HG02588 (cell line): ENCODE results near the gene KRTAP10-3.
"Not testable (repeated sequence)": the region's sequence is repeated elsewhere in the genome, so short reads cannot be mapped to it uniquely, and the experiment has no call there.

Experiments used
- ATAC-seq: cut with Tn5 transposase; IDR thresholded peaks from one replicate; pipeline ENCODE4 v1.9.1; 2021; ENCODE audit warnings: mild to moderate bottlenecking, moderate library complexity; ENCODE audit not compliant: unreplicated experiment

The KRTAP10-3 gene

DNA sequence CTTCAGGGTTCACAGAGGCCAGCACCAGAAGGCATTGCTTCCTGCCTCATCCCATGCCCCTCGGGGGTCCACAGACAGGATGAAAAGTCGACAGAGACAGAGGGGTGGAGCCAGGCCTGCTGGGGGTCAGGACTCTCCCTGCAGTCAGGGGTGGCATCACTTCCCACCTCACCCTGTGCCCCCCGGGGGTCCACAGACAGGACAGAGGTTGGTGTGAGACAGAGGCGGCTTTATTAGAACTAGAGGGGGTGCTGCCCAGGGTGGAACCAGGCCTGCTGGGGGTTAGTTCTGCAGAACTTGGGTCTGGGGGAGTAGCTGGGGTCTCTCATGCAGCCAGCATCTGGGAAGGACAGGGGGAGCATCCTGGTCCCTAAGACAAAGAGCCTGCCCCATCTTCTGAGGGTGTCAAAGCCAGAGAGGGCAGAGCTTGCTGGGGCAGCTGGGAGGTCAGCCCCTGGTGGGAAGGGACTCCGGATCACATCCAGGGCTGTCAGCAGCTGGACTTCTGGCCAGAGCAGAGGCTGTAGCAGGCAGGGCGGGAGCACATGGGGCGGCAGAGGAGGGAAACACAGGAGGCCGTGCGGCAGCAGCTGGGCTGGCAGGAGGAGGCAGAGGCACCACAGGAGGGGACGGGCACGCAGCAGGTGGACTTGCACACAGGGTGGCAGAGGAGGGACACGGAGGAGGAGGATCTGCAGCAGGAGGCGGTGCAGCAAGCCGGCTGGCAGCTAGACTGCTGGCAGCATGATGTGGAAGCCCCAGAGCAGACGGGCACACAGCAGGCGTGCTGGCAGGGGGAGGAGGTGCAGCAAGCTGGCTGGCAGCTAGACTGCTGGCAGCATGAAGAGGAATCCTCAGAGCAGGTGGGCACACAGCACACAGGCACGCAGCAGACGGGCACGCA lies 32.6 kb upstream of the KRTAP10-3 start:
- not testable (repeated sequence) for ATAC-seq

DNA sequence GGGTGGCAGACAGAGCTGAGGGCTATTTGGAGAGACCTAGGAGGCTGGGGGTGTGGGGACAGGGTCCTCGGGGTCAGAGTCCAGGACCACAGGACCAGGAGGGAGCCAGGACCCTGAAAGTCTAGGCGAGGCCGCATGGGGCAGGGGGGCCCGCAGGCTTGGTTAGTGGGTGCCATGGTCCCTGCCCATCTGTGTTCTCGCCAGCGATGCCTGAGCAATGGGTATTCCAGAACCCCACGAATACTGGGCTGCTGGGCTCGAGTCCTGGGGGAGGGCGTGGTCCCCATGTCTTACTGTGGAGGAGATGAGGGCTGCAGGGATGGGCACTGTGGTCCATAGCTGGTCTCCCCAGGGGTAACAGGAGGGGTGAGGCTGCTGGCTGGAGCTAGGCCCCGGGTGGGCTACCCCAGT lies 31.7 kb upstream of the KRTAP10-3 start:
- ATAC-seq, result no peak

DNA sequence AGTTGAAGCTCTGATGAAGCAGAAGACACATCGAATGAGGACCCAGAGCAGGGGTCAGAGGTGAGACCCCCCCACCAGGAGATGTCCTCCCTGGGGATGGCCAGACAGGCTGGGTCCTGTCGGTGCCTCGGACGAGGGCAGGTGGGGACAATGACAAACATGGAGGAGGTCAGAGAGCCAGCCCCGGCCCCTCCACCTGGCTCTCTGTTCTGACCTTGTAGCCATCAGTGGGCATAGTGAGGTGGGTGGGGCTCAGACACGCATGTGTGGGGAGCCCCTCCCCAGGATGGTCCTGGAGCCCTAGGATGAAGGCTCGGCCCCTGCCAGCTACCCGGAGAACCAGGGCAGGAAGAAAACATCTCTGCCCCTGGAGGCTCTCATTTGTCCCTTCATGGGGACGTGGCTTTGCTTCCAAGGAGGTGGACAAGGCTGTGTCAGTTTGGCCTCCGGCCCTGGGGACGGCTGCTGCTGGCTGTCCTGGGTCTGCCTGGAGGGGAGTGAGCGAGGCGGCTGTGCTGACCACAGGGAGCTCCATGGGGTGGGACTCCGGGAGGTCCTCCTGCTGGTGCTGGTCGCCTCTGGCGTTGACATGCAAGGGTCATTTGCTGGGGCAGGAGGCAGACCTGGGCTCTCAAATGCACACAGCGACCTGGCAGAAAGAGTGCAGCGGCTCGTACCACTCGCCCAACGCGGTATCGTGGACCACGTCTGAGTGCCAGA lies 31.2 kb upstream of the KRTAP10-3 start:
- no peak for ATAC-seq

DNA sequence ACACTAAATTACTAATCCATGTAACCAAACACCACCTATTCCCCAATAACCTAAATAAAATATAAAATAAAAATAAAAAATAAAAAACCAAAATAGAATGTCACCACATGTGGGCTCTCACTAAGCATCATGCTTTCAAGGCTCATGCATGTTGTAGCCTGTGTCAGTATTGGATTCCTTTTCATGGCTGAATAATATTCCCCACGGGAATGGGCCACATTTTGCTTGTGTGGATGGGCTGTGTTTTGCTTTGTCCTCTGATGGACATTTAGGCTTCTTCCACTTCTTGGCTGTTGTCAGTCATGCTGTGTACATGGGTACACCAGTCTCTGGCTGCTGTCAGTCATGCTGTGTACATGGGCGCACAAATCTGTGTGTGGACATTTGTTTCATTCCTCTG lies 30.5 kb upstream of the KRTAP10-3 start:
- ATAC-seq, result no peak

DNA sequence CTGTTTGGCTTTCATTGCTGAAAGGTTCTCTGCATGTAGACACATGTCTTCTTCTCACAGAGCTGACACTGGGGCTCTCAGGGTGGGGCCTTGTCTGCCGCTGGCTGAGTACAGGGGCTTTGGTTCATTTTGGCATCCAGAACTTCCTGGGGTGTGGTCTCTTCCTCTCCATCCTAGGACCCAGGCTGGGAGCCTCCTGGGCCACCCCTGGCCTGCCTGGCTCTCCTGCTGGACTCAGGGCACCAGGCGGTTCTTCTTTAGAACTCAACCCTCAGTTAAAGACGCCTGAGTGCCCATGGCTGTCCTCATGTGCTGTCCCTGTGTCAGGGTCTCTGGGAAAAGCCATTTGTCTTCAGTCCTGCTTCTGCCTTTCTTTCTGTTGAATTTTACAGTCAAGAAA lies 27.3 kb upstream of the KRTAP10-3 start:
- no peak for ATAC-seq

DNA sequence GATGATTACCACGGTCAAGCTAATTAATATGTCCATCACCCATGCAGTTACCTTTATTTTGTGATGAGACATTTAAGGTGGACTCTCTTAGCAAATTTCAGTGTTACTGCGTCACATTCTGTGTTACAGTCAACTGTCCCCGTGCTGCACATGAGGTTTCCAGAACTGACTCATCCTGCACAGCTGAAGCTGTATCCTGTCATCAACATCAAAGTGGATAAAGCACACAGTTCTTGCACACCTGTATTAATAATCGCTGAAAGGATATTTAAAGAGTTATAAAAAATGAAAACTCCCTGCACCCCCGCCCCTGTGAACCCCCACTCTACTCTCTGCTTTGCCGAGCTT lies 25.2 kb upstream of the KRTAP10-3 start:
- ATAC-seq, result no peak

DNA sequence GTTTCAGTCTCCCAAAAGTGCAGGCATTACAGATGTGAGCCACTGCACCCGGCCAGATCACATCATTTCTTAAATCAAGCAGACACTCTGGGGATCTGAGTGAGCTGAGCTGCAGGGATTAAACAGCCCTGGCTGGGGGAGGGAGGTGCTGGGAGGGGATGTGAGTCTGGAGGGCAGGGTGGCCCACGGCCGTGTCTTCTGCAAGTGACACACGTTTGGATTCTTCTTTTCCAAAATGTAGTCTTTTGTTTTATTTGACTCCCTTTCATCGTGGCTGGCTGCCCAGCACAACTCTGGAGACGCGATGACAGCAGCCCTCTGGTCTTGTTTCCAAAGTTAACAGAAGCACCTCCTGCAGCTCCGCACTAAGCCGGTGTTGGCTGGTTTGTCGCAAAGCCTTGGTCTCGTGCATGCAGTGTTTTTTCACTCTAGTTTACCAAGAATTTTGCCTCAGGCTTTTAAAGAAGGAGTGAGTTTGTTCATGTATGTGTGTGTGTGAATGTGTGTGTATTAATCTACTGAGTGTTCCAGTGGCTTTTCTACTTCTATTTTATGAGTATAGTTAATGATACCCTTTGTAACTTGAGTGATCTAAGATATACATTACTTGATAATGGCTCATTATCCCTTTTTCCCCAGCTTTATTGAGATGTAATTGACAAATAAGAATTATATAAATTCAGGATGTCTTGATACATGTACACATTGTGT lies 24.6 kb upstream of the KRTAP10-3 start:
- no peak for ATAC-seq

DNA sequence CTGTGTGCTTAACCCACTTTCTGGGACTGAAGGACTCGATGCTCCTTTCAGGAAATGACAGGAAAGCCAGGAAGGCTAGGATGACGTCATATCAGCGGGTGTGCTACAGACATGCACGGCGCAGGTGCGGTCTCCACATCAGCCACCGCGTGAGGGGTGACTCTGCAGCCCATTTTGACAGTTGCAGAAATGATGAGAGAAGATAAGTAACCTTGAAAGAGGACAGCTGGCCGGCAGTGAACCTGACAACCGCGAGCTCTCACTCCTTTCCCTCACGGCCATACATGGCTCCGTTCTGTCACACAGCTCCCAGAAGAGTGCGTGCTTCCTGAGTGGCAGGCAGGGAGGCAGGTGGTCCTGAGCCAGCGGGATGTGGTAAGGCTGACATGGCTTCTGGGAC lies 23.5 kb upstream of the KRTAP10-3 start:
- ATAC-seq, result no peak

DNA sequence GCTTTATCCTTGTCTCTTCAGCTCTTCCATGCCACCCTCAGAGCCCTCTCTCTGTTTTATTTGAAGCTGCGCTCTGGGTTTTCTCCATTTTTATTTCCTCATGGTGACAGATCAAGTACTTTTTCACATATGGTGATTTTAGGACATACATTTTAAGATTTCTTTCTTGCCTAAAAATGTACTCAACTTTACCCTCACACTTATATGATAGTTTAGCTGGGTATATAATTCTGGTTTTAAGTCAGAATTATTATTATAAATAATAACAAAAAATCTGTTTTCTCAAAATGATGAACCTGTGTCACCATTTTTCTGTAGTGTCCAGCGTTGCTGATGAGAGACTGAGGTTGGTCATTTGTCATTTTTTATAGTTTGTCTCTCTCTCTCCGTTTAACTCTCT lies 22.6 kb upstream of the KRTAP10-3 start:
- no peak for ATAC-seq

DNA sequence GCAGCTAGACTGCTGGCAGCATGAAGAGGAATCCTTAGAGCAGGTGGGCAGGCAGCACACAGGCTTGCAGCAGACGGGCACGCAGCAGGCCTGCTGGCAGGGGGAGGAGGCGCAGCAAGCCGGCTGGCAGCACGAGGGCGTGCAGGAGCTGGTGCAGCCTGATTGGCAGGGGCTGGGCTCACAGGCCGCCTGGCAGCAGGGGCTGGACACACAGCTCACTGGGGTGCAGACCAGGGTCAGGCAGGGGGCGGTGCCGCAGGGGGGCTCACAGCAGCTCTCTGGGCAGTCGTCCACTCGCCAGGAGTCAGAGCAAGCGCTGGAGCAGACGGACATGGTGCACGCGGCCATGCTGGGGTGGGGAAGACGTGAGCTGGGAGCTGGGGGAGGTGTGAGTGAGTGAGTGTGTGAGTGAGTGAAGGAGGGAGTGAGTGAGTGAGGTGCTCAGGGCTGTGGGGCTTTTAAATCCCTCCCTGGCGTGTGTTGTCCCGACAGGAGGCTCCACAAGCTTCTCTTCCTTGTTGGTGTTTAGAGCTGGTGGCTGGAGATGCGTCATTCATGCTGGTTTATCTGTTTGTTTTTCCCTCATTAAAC lies 21.7 kb upstream of the KRTAP10-3 start, which contains the start of gene KRTAP10-5:
Gene KRTAP10-5, minus strand, starts transcription at position 374 of the 591 bp plus-strand sequence. Its CDS starts 26 bp downstream, at position 348.
- not testable (repeated sequence) for ATAC-seq

DNA sequence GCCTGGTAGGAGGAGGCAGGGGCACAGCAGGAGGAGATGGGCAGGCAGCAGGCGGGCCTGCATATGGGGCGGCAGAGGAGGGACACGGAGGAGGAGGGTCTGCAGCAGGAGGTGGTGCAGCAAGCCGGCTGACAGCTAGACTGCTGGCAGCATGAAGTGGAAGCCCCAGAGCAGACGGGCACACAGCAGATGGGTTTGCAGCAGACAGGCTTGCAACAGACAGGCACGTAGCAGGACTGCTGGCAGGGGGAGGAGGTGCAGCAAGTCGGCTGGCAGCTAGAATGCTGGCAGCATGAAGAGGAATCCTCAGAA lies 21.2 kb upstream of the KRTAP10-3 start:
- ATAC-seq, result no peak

DNA sequence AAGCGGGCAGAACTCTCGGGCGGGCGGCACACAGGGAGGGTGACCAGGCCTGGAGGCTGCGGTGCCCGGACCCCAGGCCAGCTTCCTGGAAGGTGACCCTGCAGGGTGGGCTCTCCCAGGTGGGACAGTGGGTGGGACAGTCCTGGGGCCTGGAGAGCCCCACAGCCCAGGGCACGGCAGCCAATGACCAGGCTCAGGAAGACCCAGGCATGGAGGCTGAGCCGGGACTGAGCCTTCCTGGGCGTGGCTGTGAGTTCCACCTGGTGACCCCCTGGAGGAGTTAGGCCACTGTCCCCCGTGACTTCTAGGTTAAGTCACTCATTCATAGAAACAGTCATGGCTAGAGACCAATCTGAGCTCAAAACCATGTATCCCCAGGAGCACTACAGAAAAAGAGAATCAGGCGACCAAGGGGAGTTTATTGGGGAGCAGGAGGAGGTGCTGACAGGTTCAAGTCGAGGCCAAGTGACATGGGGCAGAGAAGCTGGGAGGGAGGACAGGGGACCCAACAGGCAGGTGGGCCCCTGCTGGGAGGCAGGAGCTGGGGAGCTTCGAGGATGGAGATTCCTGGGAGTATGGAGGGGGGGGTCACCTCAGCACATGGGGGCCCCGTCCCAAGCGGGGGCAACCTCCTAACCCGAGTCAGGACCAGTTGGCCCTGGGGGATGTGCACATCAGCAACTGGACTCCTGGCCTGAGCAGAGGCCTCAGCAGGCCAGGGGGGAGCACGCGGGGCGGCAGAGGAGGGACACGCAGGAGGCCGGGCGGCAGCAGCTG lies 20.6 kb upstream of the KRTAP10-3 start:
- no peak for ATAC-seq

DNA sequence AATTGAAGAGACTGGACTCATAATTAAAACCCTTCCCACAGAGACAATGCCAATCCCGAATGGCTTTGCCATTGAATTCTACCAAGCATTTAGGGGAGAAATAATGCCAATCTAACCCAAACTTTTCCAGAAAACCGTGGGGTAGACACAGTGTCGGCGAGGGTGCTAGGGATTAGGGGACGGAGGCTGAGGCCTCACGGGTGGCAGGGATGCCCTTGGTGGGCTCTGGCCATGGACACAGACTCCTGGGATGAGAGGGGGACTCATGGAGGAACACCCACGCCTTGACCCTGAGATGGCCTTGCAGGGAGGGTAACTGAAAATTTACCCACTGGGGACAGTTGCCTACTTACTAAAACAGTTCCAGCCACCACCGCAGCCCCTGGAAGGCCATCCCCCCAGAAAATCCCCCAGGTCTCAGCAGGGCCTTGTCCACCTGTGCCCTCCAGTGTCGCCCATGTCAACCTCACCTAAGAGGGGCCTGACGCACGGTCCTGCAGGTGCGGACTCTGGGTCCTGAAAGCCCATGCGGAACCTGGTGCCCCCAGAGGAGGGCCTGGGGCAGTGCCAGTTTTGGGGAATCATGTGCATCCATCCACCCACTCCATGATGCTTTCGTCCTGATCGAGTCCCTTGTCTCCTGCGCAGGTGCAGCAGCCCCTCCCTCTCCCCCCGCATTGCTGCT lies 19.9 kb upstream of the KRTAP10-3 start:
- ATAC-seq, result no peak

DNA sequence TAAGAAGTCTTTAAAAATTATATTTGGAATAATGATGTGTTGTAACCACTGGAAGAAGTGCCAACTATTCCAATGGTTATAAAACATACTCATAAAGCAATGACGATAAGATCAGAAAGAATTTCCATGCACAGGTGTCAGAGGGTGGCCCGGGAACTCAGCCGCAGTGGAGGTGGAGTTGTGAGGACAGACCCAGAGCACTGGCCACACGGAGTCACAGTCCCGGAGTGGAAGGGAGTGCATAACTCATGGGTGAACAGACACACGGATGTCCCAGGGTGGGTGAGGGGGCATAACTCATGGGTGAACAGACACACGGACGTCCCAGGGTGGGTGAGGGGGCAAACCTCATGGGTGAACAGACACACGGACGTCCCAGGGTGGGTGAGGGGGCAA lies 17.4 kb upstream of the KRTAP10-3 start:
- no peak for ATAC-seq

DNA sequence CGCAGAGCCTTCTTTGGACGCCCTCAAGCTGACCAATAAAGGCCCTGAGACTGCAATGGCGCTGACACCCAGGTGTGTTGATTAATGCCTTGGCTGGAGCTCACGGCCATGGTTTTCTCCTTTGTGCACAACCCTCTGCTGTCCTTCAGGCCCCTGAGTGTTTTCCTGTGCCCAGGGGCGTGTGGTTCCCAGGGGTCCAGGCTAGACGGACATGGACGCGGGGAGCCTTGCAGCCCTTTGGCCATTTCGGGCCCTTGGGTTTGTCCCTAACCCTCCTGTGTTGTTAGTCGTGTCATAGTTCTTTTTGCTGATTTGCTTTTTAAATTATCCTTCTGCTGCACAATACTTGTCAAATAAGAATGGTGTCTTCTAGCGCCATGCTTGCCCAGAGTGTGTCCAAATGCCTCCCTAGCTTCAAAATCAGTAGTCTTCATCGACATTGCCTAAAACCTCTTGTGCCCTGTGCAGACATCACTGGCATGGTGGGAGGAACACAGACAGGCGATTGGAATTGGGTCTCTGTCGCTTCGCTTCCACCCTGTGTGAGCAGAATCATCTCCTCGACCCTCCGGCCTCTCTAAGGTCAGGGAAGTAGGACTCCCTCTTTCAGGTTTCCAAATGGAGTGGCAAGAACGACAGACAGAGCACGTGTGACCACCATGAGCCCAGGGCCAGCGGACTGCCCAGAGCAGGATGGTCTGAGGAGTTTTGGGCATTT lies 16.9 kb upstream of the KRTAP10-3 start:
- ATAC-seq, result no peak

DNA sequence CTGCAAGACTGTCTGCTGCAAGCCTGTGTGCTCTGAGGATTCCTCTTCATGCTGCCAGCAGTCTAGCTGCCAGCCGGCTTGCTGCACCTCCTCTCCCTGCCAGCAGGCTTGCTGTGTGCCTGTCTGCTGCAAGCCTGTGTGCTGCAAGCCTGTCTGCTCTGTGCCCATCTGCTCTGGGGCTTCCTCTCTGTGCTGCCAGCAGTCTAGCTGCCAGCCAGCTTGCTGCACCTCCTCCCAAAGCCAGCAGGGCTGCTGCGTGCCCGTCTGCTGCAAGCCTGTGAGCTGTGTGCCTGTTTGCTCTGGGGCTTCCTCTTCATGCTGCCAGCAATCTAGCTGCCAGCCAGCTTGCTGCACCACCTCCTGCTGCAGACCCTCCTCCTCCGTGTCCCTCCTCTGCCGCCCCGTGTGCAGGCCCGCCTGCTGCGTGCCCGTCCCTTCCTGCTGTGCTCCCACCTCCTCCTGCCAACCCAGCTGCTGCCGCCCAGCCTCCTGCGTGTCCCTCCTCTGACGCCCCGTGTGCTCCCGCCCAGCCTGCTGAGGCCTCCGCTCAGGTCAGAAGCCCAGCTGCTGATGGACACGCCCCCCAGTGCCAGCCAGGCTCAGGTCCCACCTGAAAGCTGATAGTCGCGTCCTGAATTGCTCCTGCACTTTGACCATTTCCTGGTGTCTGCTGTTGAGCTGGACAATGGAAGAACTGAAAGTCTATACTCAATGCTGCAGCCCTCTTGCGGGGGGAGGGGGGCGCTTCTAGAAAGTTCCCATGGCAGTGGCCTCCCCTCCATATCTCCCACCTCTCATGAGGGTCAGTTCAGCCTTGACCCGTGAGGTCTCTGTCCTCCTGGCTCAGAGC lies 16.1 kb upstream of the KRTAP10-3 start:
- no peak for ATAC-seq

DNA sequence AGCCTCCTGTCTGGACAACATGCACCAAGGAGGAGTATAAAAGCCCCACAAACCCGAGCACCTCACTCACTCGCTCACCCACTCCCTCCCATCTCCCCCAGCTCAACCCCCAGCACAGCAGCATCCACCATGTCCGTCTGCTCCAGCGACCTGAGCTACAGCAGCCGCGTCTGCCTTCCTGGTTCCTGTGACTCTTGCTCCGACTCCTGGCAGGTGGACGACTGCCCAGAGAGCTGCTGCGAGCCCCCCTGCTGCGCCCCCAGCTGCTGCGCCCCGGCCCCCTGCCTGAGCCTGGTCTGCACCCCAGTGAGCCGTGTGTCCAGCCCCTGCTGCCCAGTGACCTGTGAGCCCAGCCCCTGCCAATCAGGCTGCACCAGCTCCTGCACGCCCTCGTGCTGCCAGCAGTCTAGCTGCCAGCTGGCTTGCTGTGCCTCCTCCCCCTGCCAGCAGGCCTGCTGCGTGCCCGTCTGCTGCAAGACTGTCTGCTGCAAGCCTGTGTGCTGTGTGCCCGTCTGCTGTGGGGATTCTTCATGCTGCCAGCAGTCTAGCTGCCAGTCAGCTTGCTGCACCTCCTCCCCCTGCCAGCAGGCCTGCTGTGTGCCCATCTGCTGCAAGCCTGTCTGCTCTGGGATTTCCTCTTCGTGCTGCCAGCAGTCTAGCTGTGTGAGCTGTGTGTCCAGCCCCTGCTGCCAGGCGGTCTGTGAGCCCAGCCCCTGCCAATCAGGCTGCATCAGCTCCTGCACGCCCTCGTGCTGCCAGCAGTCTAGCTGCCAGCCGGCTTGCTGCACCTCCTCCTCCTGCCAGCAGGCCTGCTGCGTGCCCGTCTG lies 15.2 kb upstream of the KRTAP10-3 start, which contains the start of gene KRTAP10-4:
Gene KRTAP10-4, plus strand, starts transcription at position 100 of the 827 bp plus-strand sequence. Its CDS starts 30 bp downstream, at position 130.
- ATAC-seq, result not testable (repeated sequence)
